Measurements from ENCODE around the gene MARCHF2. TPM values are rescaled to one million over a fixed set of nuclear protein-coding genes. Genes with fewer than 3 reads are reported as not detected.
"Not testable (repeated sequence)": the region's sequence is repeated elsewhere in the genome, so short reads cannot be mapped to it uniquely, and the experiment has no call there.

The MARCHF2 gene
- polyA plus RNA-seq, 1 of the 3 experiments (the other 2 are of a cell fraction): 57.2 TPM

GRCh38 chr19:8373867-8374813 is 39.0 kb upstream of the MARCHF2 start:
- no peaks in the 10 kb centered on the region for H3K9me3 ChIP-seq
- no peak overlapping the region for H2AFZ ChIP-seq (ENCODE audit: low read depth)
- peak; percentile 20 for DNase-seq
- H3K9me2 ChIP-seq: no peaks in the 10 kb centered on the region
- no peaks in the 10 kb centered on the region for H3K79me2 ChIP-seq (ENCODE audit: insufficient read depth)
- CTCF ChIA-PET: no interaction called here
- H3K36me3 ChIP-seq (replicated peaks in 1 of 2; ENCODE audit: control insufficient read depth in 1 of 2, insufficient read depth in 2 of 2, low read length in 1 of 2): peaks cover 9% of the 10 kb centered on the region in 2 experiments
- WGBS (ENCODE audit: low lambda C conversion rate): 82% methylated on average over 19 of the region's 26 CpGs
- H3K4me1 ChIP-seq (ENCODE audit: control insufficient read depth in 1 of 2, insufficient read depth in 2 of 2, low read depth in 1 of 2, low read length in 1 of 2): no peaks in the 10 kb centered on the region
- no peak overlapping the region for H3K4me2 ChIP-seq
- H3K27me3 ChIP-seq (ENCODE audit: insufficient read depth): no peaks in the 10 kb centered on the region
- H4K20me1 ChIP-seq (ENCODE audit: insufficient read depth): no peaks in the 10 kb centered on the region
- H3K9ac ChIP-seq: no peak overlapping the region
- no peak overlapping the region for H3K4me3 ChIP-seq (ENCODE audit: low read depth in 2 of 2, low read length in 1 of 2)
- H3F3A ChIP-seq (replicated peaks; ENCODE audit: insufficient read depth): no peaks in the 10 kb centered on the region
- POLR2A ChIA-PET: no interaction called here
- TF ChIP-seq FOXJ3 (CRISPR knock-in tag; IDR thresholded peaks at IDR 0.05): no peak
- TF ChIP-seq, protein P1, sequence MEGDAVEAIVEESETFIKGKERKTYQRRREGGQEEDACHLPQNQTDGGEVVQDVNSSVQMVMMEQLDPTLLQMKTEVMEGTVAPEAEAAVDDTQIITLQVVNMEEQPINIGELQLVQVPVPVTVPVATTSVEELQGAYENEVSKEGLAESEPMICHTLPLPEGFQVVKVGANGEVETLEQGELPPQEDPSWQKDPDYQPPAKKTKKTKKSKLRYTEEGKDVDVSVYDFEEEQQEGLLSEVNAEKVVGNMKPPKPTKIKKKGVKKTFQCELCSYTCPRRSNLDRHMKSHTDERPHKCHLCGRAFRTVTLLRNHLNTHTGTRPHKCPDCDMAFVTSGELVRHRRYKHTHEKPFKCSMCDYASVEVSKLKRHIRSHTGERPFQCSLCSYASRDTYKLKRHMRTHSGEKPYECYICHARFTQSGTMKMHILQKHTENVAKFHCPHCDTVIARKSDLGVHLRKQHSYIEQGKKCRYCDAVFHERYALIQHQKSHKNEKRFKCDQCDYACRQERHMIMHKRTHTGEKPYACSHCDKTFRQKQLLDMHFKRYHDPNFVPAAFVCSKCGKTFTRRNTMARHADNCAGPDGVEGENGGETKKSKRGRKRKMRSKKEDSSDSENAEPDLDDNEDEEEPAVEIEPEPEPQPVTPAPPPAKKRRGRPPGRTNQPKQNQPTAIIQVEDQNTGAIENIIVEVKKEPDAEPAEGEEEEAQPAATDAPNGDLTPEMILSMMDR (IDR thresholded peaks at IDR 0.05): no peak
- no peak for TF ChIP-seq SIN3A (IDR thresholded peaks at IDR 0.05; ENCODE audit: borderline replicate concordance, low read depth, low read length)
- no peak for TF ChIP-seq TEAD4 (IDR thresholded peaks at IDR 0.05; ENCODE audit: borderline replicate concordance, insufficient read depth)
- TF ChIP-seq, protein P2, sequence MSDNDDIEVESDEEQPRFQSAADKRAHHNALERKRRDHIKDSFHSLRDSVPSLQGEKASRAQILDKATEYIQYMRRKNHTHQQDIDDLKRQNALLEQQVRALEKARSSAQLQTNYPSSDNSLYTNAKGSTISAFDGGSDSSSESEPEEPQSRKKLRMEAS (IDR thresholded peaks at IDR 0.05; ENCODE audit: low read depth): no peak
- TF ChIP-seq RAD21 (IDR thresholded peaks at IDR 0.05; ENCODE audit: low read length): no peak
- TF ChIP-seq, protein P3, sequence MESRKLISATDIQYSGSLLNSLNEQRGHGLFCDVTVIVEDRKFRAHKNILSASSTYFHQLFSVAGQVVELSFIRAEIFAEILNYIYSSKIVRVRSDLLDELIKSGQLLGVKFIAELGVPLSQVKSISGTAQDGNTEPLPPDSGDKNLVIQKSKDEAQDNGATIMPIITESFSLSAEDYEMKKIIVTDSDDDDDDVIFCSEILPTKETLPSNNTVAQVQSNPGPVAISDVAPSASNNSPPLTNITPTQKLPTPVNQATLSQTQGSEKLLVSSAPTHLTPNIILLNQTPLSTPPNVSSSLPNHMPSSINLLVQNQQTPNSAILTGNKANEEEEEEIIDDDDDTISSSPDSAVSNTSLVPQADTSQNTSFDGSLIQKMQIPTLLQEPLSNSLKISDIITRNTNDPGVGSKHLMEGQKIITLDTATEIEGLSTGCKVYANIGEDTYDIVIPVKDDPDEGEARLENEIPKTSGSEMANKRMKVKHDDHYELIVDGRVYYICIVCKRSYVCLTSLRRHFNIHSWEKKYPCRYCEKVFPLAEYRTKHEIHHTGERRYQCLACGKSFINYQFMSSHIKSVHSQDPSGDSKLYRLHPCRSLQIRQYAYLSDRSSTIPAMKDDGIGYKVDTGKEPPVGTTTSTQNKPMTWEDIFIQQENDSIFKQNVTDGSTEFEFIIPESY (IDR thresholded peaks at IDR 0.05; ENCODE audit: borderline replicate concordance, low read depth): no peak
- no peak for TF ChIP-seq EZH2phosphoT487 (IDR thresholded peaks at IDR 0.05; ENCODE audit: borderline replicate concordance, low read depth)
- no peak for TF ChIP-seq ELF1 (IDR thresholded peaks at IDR 0.05)
- TF ChIP-seq EP300 (IDR thresholded peaks at IDR 0.05; ENCODE audit: borderline replicate concordance in 1 of 2, low read depth in 1 of 2, low read length in 1 of 2): no peak
- TF ChIP-seq NRF1 (IDR thresholded peaks at IDR 0.05; ENCODE audit: low read depth, low read length): no peak
- TF ChIP-seq YY1 (IDR thresholded peaks at IDR 0.05; ENCODE audit: low read depth): no peak
- no peak for TF ChIP-seq TCF12 (IDR thresholded peaks at IDR 0.05)
- no peak for TF ChIP-seq JUND (IDR thresholded peaks at IDR 0.05)
- no peak overlapping the region for H3K27ac ChIP-seq (ENCODE audit: low read depth in 2 of 2, low read length in 1 of 2)

- WGBS (ENCODE audit: low lambda C conversion rate): 98% methylated on average over 19 of the region's 32 CpGs
- H3F3A ChIP-seq (replicated peaks; ENCODE audit: insufficient read depth); H3K36me3 ChIP-seq (replicated peaks in 1 of 2; ENCODE audit: control insufficient read depth in 1 of 2, insufficient read depth in 2 of 2, low read length in 1 of 2); H3K27ac ChIP-seq (ENCODE audit: low read depth in 2 of 2, low read length in 1 of 2); H3K4me2 ChIP-seq; CTCF ChIA-PET; H4K20me1 ChIP-seq (ENCODE audit: insufficient read depth); H3K4me1 ChIP-seq (ENCODE audit: control insufficient read depth in 1 of 2, insufficient read depth in 2 of 2, low read depth in 1 of 2, low read length in 1 of 2); H3K9me3 ChIP-seq; H3K79me2 ChIP-seq (ENCODE audit: insufficient read depth); H3K4me3 ChIP-seq (ENCODE audit: low read depth in 2 of 2, low read length in 1 of 2); H3K9me2 ChIP-seq; H3K27me3 ChIP-seq (ENCODE audit: insufficient read depth); DNase-seq; H2AFZ ChIP-seq (ENCODE audit: low read depth); H3K9ac ChIP-seq: not testable (repeated sequence)
- POLR2A ChIA-PET: interaction anchor here (1.2 to 1.3 kb wide), 2 partner anchors 12 to 14 kb away, joined by 4 read pairs; partner anchors contain the start of gene ANGPTL4
Measured at GRCh38 chr19:8375766-8376165, 37.3 kb upstream of the MARCHF2 start.

DNA sequence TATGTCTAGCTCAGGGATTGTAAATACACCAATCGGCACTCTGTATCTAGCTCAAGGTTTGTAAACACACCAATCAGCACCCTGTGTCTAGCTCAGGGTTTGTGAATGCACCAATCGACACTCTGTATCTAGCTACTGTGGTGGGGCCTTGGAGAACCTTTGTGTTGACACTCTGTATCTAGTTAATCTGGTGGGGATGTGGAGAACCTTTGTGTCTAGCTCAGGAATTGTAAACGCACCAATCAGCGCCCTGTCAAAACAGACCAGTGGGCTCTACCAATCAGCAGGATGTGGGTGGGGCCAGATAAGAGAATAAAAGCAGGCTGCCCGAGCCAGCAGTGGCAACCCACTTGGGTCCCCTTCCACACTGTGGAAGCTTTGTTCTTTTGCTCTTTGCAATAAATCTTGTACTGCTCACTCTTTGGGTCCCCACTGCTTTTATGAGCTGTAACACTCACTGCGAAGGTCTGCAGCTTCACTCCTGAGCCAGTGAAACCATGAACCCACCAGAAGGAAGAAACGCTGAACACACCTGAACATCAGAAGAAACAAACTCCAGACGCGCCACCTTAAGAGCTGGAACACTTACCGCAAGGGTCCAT is 36.6 kb upstream of the MARCHF2 start:
- 94% methylated on average over 8 of the region's 10 CpGs for WGBS (ENCODE audit: low lambda C conversion rate)
- H3F3A ChIP-seq (replicated peaks; ENCODE audit: insufficient read depth); H3K36me3 ChIP-seq (replicated peaks in 1 of 2; ENCODE audit: control insufficient read depth in 1 of 2, insufficient read depth in 2 of 2, low read length in 1 of 2); H3K9me3 ChIP-seq; H3K9me2 ChIP-seq; H3K4me1 ChIP-seq (ENCODE audit: control insufficient read depth in 1 of 2, insufficient read depth in 2 of 2, low read depth in 1 of 2, low read length in 1 of 2); H2AFZ ChIP-seq (ENCODE audit: low read depth); H3K79me2 ChIP-seq (ENCODE audit: insufficient read depth); H3K27me3 ChIP-seq (ENCODE audit: insufficient read depth); H3K27ac ChIP-seq (ENCODE audit: low read depth in 2 of 2, low read length in 1 of 2); DNase-seq; H3K9ac ChIP-seq; H3K4me3 ChIP-seq (ENCODE audit: low read depth in 2 of 2, low read length in 1 of 2); H4K20me1 ChIP-seq (ENCODE audit: insufficient read depth); H3K4me2 ChIP-seq: not testable (repeated sequence)
- ChIA-PET POLR2A (interaction anchor here (0.6 to 1.3 kb wide), 3 partner anchors 12 to 216 kb away, joined by 3 to 4 read pairs (median 4); partner anchors contain the start of gene ANGPTL4), CTCF (interaction anchor here (1.0 kb wide), 1 partner anchor 23 kb away, joined by 4 read pairs; no protein-coding TSS in a partner anchor)
